Eye (tissue), 1 donor: ENCODE results near the gene RNF31.

Source experiments
- DNase-seq: peaks from one replicate; pipeline ENCODE4 v3.0.0-alpha.2; 2015

Gene RNF31

DNA sequence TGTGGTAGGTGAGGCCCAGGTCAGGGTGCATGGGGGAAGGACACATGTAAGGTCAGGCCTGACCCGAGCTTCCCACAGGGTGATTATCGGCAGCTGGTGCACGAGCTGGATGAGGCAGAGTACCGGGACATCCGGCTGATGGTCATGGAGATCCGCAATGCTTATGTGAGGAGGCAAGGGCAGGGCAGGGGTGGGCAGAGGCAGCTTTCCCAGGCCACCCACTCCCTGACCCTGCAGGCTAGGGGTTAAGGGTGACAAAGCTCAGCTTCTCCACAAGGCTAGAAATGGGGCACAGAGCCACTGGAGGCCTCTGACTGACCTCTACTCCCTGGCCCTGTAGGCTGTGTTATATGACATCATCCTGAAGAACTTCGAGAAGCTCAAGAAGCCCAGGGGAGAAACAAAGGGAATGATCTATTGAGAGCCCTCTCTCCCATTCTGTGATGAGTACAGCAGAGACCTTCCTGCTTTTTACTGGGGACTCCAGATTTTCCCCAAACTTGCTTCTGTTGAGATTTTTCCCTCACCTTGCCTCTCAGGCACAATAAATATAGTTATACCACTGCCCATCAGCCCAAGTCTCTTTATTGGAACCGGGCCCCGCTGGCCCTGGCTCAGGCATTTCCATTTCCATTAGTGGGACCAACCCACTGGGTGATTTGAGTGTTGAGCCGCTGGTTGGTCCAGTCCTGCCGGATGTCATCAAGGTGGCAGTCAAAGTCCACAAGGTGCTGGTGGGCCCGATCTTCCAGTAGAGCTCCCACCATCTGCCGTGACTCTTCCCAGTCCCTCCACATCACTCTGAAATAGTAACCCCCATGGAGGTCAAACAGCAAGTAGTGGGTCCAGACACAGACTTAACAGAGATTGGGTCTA is 8.7 kb upstream of the RNF31 start:
- DNase-seq, result no peak

DNA sequence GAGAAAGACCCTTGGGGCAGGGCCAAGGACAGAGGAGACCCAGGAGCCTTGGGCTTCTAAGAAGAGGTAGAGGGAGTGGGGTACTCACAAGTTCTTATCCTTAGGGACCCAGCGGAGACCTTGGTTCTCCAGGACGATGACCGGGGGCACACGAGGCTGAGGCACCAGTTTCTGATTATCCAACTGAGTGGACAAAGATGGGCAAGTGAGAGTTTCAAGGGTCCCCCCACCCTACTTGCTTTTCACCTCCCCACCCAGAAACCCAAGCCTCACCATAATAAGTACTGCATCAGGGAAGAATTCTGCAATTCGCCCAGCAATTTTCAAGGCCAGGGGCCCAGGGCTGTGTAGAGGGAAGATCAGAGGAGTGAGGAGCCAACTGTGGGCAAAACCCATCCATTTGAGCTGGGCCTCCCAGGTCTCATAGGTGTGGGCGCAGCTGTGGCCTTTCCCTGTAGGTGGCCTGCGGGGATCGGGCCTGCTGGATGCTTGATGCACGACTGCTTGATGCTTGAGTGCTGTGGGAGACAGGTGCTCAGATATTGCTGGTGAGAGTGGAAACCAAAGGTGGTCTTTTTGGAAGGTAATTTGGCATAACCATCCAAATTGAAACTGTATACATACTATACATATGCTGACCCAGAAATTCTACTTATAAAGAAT is 7.9 kb upstream of the RNF31 start:
- no peak for DNase-seq

DNA sequence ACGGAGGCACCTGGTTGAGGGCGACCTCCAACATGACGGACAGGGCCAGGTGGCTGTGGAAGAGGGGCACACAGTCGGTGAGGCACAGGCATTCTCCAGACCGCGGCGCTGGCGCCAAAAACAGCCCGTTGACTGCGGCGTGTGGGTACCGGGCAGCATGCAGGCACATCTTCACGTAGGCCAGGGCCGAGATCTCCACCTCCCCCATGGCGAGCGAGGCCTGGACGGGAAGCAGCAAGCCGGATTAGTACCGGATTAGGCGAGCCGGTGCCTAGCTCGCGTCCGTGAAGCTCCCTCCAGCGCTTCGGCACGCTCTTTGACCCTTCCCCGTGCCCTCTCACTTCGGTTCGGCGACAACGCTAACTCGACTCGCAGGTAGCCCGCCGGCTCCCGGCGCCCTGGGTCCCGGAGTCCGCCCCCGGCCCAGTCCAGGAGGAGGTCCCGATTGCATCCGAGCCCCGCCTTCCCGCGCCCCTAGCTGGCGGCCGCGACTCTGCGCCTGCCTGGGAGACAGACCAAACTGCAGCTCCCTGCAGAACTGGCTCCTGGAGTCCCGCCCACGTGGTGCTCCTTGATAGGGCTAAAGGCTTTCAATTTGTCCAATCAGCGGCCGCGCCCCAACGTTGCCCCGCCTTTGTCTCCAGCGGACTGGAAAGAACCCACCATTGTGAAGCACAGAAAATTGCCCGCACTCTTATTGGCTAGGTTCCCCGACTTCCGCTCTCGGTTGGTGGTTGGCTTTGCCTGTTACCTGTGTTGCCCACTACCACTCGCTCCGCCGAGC is 6.0 kb upstream of the RNF31 start, which contains the start of gene EMC9:
EMC9 (minus strand) TSS at position 495 of the 784 bp plus-strand sequence; CDS start at position 208, 287 bp downstream.
- DNase-seq, result peak; percentile 100

DNA sequence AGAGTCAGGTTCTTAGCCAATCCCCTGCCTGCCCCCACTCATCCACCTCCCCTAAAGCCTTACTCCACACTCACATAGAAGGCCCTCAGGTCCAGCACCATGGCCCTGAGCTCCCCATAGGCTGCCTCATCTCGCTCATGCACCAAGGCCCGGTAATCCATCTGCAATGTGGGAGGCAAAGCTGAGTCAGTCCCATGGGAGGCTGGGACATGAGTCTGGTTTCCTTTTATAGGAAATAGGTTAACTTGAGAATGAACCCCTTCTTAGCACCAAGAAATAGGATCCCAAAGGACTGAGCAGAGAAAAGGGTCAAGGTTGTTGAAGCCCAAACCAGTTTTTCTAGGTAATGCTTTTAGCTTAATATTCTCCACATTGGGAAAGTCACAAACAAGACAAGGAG is 3.8 kb upstream of the RNF31 start:
- no peak for DNase-seq

DNA sequence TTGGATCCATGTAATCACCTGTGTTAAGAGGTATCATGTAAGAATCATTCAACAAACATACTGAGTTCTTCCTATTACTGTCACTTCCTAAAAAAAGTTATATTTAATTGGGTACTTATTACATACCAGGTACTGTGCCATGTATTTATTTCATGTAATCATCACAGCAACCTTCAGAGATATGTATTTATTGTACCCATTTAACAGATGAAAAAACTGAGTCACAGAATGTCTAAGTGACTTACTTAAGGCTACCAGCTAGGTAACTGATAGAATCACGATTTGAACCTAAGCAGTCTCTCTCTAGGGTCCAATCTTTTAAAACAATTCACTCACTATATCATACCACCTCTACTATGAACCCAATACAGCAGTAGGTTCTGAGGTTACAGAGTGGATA is 2.8 kb upstream of the RNF31 start:
- DNase-seq, result no peak

DNA sequence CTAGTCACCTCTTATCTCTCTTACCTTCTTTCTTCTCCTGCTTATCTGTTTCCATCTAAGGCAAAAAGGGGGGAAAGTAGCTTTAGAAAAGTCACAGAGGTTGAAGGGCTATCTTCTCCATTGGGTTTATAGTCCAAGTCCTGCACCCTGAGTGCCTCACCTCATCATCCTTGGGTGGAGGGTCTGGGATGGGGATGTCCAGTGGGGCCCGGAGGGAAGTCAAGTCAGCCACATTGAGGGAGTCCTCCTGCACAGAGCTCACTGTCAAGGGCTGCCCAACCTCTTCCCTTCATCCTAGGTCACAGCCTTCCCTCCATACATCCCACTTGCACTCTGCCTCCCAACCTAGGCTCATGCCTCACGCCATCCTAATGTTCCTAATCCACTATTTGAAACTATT is 2.1 kb upstream of the RNF31 start:
- DNase-seq, result no peak

DNA sequence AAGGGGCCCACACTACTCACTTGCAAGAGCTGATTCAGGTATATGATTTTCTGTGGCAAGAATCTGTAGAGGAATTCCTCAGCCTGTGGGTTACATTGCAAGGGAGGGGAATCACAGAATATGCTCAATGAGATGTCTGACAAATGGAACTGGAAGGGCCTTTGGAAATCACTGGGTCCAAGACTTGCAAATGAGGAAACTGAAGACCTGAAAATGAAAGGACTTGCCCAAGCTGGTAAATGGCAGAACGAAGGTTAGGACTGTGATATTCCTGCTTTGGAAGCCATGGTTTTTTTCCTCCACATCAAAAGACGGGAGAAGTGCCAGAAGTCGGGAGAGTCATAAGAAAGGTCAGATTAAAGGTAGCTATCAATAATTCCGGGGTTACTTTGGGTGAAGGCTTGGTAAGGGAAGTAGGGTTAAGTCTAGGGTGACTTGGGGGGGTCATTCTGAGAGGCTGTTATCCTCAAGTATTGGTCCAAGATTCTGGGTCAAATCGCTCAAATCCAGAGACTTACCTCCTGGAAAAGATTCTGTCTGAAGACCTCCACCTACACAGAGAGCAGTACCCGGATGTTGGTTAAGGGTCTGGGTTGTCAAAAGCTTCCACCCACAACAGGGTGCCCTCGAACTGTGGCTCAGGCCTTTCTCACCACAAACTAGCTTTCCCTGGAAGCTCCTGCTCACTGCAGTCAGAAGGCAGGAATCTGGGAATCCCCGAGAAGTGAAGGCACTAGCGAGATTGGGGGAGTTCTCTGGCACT is 1.4 kb upstream of the RNF31 start:
- DNase-seq, result no peak

DNA sequence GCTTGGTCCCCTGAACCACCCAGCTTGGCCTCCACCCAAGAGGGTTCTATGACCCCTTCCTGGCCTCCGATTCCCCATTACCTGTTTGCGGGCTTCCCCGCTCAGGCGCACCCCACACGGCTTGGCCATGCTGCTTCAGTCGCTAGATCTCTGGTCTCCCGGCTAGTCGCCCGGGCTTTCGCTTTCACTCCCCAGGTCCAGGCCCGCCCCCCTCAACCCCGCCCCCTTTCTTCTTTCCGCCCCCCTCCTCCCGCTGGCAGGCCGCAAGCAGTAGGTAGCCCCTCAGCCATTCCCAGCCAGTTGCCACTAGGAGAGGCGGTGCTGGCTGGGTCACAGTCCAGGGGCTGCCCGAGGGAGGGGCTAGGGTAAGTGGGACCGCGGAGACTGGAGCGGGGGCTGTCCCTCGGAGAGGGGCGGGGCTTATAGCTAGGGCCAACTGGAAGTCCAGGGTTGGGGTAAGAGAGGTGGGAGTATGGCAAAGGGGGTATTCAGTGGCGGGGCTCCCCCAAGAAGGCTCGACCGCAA is 783 bp upstream of the RNF31 start, which contains the start of gene PSME2:
PSME2 (minus strand) TSS at position 158 of the 525 bp plus-strand sequence; CDS start at position 129, 29 bp downstream.
- DNase-seq, result peak; percentile 98

DNA sequence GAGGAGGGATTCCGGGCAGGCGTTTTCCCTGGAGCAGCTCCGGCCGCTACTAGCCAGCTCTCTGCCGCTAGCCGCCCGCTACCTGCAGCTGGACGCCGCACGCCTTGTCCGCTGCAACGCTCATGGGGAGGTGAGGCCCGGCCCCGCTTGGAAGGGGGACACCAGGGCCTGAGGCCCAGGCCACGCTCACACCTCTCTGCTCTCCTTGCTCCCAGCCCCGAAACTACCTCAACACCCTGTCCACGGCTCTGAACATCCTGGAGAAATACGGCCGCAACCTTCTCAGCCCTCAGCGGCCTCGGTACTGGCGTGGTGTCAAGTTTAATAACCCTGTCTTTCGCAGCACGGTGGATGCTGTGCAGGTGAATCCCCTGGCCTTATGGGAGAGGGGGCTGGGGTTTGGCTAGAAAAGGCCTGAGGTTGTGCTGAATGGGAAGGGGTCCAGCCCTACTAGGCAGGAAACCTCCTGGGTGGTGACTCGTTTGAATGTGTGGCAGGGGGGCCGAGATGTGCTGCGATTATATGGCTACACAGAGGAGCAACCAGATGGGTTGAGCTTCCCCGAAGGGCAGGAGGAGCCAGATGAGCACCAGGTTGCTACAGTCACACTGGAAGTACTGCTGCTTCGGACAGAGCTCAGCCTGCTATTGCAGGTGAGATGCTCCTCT is 597 bp downstream of the RNF31 start:
- DNase-seq, result no peak

DNA sequence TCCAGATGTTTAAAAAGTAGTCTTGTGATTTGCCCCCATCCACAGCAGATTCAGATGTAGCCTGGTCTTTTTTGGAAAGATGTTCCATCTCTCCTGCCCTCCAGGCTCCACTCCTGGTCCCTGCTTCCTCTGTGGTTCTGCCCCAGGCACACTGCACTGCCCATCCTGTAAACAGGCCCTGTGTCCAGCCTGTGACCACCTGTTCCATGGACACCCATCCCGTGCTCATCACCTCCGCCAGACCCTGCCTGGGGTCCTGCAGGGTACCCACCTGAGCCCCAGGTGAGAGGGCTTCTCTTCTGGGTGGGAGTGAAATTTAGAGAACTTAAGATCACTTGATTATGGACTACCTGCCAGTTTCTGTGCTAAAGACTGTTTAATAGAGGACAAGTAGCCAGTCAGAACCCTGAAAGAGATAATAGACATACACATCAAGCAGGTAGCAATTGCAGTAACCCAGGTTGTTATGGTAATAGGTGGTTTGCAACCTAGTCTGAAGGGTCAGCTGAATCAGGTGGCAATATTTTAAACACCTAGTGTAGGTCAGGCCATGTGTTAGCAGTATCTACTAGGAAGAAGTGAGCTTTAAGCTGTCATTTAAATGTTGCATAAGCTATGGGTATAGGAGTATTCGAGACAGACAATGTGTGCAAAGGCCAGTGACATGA is 2.1 kb downstream of the RNF31 start:
- no peak for DNase-seq

DNA sequence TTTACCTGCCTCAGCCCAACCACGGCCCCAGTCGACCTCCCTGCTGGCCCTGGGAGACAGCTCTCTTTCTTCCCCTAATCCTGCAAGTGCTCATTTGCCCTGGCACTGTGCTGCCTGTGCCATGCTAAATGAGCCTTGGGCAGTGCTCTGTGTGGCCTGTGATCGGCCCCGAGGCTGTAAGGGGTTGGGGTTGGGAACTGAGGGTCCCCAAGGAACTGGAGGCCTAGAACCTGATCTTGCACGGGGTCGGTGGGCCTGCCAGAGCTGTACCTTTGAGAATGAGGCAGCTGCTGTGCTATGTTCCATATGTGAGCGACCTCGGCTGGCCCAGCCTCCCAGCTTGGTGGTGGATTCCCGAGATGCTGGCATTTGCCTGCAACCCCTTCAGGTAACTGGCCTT is 2.8 kb downstream of the RNF31 start:
- no peak for DNase-seq

DNA sequence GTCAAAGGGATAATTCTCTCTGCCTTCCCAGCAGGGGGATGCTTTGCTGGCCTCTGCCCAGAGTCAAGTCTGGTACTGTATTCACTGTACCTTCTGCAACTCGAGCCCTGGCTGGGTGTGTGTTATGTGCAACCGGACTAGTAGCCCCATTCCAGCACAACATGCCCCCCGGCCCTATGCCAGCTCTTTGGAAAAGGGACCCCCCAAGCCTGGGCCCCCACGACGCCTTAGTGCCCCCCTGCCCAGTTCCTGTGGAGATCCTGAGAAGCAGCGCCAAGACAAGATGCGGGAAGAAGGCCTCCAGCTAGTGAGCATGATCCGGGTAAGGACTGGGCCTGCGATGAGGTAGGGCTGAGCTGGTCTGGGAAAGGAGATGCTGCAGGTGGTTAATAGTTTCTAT is 3.3 kb downstream of the RNF31 start:
- no peak for DNase-seq

DNA sequence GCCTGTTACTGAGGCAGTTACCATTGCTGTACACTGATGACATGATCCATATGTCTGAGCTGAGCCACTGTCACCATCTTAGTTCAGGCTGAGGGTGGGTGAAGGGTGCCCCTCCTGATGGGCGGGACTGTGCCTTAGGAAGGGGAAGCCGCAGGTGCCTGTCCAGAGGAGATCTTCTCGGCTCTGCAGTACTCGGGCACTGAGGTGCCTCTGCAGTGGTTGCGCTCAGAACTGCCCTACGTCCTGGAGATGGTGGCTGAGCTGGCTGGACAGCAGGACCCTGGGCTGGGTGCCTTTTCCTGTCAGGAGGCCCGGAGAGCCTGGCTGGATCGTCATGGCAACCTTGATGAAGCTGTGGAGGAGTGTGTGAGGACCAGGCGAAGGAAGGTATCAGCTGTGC is 3.7 kb downstream of the RNF31 start:
- no peak for DNase-seq

DNA sequence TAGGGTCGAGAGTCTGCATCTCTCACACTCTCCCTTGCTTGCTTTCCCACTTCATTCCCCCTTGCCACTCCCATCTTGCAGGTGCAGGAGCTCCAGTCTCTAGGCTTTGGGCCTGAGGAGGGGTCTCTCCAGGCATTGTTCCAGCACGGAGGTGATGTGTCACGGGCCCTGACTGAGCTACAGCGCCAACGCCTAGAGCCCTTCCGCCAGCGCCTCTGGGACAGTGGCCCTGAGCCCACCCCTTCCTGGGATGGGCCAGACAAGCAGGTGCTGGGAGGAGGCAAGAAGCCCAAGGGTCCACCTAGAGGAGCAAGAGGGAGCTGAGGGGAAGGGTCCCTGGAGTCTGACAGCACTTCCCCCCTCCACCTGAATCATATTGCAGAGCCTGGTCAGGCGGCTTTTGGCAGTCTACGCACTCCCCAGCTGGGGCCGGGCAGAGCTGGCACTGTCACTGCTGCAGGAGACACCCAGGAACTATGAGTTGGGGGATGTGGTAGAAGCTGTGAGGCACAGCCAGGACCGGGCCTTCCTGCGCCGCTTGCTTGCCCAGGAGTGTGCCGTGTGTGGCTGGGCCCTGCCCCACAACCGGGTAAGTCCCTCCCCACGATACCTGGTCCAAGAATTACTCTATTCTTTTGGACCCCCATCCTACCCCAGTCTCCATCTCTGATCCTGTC is 4.2 kb downstream of the RNF31 start:
- no peak for DNase-seq

DNA sequence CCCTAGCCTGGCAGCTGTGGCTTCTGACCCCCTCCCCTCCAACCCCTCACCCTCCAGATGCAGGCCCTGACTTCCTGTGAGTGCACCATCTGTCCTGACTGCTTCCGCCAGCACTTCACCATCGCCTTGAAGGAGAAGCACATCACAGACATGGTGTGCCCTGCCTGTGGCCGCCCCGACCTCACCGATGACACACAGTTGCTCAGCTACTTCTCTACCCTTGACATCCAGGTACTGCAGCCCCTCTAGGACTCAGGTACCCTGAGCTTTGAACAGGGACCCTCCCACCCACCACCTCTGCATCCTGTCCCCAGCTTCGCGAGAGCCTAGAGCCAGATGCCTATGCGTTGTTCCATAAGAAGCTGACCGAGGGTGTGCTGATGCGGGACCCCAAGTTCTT is 7.8 kb downstream of the RNF31 start:
- no peak for DNase-seq

DNA sequence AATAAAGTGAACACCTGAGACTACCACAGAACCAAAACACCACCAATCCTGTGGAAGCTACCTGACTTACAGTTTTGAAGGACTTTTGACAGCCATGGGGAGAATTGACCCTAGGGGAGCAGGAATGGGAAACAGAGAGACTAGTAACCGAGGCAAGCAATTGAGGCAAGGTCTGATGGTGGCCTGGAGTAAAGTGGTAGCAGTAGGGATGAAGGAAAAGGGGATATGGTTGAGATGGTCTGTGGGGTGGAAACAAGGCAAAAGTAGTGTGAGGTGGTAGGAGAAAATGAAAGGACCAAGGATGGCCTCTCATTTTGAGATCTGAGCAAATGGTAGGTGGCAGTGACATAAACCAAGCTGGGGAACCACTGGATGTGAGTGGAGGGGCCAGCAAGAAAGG is 9.5 kb downstream of the RNF31 start:
- no peak for DNase-seq

DNA sequence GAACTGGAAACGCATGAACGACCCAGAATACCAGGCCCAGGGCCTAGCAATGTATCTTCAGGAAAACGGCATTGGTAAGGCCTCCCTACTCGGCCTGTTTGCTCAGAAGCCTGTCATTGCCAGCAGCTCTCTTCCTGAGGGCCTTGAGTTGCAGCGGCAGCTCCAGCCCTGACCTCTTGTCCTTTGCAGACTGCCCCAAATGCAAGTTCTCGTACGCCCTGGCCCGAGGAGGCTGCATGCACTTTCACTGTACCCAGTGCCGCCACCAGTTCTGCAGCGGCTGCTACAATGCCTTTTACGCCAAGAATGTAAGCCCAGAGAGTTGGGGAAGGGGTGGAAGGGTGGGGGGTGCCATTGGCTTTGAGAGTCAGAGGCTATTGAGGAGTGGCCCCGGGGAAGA is 10.0 kb downstream of the RNF31 start:
- no peak for DNase-seq

DNA sequence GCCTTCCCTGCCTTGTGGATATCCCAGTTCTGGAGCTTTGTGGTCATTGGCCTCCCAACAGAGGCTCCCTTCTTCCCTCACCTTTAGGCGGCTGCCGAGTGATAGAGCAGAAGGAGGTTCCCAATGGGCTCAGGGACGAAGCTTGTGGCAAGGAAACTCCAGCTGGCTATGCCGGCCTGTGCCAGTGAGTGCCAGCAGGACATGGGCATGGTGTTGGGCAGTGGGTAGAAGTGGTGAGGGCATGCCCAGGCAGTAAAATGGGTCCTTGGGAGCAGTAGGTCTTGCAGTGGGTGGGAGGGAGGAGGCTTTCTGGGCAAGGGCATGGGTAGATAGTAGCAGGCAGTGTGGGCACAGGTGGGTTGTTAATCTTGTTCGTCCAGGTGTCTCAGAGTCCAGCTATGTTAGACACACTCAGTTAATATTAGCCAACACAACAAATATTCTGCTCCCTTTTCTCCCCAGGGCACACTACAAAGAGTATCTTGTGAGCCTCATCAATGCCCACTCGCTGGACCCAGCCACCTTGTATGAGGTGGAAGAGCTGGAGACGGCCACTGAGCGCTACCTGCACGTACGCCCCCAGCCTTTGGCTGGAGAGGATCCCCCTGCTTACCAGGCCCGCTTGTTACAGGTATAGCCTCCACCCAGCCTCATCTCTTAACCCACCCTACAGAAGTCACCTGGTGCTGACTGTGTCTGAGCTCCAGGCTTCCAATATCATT is 12.6 kb downstream of the RNF31 start:
- no peak for DNase-seq

DNA sequence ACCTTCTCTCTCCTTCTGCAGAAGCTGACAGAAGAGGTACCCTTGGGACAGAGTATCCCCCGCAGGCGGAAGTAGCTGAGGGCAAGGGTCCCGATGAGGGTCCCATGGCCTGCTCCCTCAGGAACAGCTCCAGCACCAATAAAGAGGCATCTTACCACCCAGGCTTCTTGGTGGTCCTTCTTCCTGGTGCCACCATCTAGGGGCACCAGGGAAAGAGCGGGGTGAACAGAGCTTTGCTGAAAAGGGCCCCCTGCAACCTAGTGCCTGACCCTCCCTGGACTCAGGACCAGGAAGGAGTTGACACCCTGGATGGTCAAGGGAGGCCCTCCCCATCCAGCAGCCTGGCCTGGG is 13.2 kb downstream of the RNF31 start:
- no peak for DNase-seq
